Activated T-cell treated with anti-CD3 and anti-CD28 coated beads for 24 hours (primary cell): Measurements from ENCODE around the gene ETF1.
A peak's percentile ranks its signal among the peaks of the same experiment; 100 is the strongest.
"Not testable (repeated sequence)": the region's sequence is repeated elsewhere in the genome, so short reads cannot be mapped to it uniquely, and the experiment has no call there.

Source experiments
- DNase-seq: peaks from one replicate; pipeline ENCODE4 v3.0.0-alpha.2; 2020; ENCODE audit warnings: low read depth

The ETF1 gene

GRCh38 chr5:138490648-138491283 is 52.3 kb downstream of the ETF1 start:
- DNase-seq = no peak

GRCh38 chr5:138489683-138490061 is 53.4 kb downstream of the ETF1 start:
- DNase-seq = no peak

GRCh38 chr5:138488481-138488945 is 54.5 kb downstream of the ETF1 start:
- DNase-seq = no peak

- DNase-seq = no peak
These were observed 60.4 kb downstream of the ETF1 start for GRCh38 chr5:138482638-138483037.

- DNase-seq = no peak
These were observed 66.1 kb downstream of the ETF1 start for GRCh38 chr5:138476918-138477317.

- DNase-seq = not testable (repeated sequence)
These were observed 69.9 kb downstream of the ETF1 start for GRCh38 chr5:138473151-138473550.

- no peak for DNase-seq
These were observed 70.7 kb downstream of the ETF1 start for GRCh38 chr5:138472353-138472752.

GRCh38 chr5:138471052-138471361 is 72.0 kb downstream of the ETF1 start:
- no peak for DNase-seq

- DNase-seq = no peak
These were observed 72.5 kb downstream of the ETF1 start for GRCh38 chr5:138470322-138471051.

- DNase-seq = no peak
These were observed 73.3 kb downstream of the ETF1 start for GRCh38 chr5:138469540-138470321.

- no peak for DNase-seq
These were observed 74.0 kb downstream of the ETF1 start for GRCh38 chr5:138468966-138469539.

GRCh38 chr5:138468133-138468965 is 74.7 kb downstream of the ETF1 start:
- no peak for DNase-seq

GRCh38 chr5:138467711-138468132 is 75.3 kb downstream of the ETF1 start:
- no peak for DNase-seq

- no peak for DNase-seq
These were observed 75.9 kb downstream of the ETF1 start for GRCh38 chr5:138466900-138467710.

GRCh38 chr5:138466125-138466899 is 76.7 kb downstream of the ETF1 start:
- no peak for DNase-seq

- DNase-seq = peak; percentile 93
These were observed 77.5 kb downstream of the ETF1 start, which contains the start of gene EGR1 for GRCh38 chr5:138465261-138466124. TSS of gene EGR1 (plus strand) at chr5:138465479. CDS start at chr5:138465762, 283 bp downstream.

- DNase-seq = peak; percentile 94
These were observed 78.4 kb downstream of the ETF1 start for GRCh38 chr5:138464388-138465260.

GRCh38 chr5:138464008-138464387 is 79.0 kb downstream of the ETF1 start:
- peak; percentile 90 for DNase-seq
